Measurements from ENCODE around the gene SLIT3.

Gene SLIT3

DNA sequence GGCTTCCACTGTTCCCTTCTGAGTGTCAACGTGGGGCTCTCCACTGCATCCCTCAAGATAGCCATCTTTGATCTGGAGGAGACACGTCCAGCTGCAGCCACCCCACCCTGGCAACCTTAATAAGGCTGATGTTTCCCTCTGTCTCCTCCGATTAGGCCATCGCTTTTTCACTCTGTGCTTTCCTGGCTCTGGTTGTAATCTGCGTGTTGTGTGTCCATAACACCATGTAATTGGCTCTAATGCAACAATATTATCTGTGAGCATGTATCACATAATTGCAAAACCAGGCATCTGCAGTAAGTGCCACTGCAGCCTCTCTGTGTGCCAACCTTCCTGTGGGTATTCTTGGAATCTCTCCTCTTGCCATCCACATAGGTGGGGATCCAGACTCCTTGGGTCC is 471.9 kb downstream of the SLIT3 start:
- FAIRE-seq: no peak

GRCh38 chr5:168827636-168828035 is 473.3 kb downstream of the SLIT3 start:
- DNase-seq (ENCODE audit: insufficient read length, low spot score): no peak
- FAIRE-seq: no peak
- TF ChIP-seq, protein P1, sequence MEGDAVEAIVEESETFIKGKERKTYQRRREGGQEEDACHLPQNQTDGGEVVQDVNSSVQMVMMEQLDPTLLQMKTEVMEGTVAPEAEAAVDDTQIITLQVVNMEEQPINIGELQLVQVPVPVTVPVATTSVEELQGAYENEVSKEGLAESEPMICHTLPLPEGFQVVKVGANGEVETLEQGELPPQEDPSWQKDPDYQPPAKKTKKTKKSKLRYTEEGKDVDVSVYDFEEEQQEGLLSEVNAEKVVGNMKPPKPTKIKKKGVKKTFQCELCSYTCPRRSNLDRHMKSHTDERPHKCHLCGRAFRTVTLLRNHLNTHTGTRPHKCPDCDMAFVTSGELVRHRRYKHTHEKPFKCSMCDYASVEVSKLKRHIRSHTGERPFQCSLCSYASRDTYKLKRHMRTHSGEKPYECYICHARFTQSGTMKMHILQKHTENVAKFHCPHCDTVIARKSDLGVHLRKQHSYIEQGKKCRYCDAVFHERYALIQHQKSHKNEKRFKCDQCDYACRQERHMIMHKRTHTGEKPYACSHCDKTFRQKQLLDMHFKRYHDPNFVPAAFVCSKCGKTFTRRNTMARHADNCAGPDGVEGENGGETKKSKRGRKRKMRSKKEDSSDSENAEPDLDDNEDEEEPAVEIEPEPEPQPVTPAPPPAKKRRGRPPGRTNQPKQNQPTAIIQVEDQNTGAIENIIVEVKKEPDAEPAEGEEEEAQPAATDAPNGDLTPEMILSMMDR (IDR thresholded peaks at IDR 0.05; ENCODE audit: insufficient read depth, missing control alignments): no peak

More for the DNA sequence above, 471.9 kb downstream of the SLIT3 start:
- TF ChIP-seq, protein P1 (IDR thresholded peaks at IDR 0.05; ENCODE audit: insufficient read depth, missing control alignments): no peak
- no peak for DNase-seq (ENCODE audit: insufficient read length, low spot score)

- FAIRE-seq: no peak
- no peak for DNase-seq (ENCODE audit: insufficient read length, low spot score)
- TF ChIP-seq, protein P1 (IDR thresholded peaks at IDR 0.05; ENCODE audit: insufficient read depth, missing control alignments): no peak
These were observed 474.7 kb downstream of the SLIT3 start for GRCh38 chr5:168826246-168826725.

DNA sequence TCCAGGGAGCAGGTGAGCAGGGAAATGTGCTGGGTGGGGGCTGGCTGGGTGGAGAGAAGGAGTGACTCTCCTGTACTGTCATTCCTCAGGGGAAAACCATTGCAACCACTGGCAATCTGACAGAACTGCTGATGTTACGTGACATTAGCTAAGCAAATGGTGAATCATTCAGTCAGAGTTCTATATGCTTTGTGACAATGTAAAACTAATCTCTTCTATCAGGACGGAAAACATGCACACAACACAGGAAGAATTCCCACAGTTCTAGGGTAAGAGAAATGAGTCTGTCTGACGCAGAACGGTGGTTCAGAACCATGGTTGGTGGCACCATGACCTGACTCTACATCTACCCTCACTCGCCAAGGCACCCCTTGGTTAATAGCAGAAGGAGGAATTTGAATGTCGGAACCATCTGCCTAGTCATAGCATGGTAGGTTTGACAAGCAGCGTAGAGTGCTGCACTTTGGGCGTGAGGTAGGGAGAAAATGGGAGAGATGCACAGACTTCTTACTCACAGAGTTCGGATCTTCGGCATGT is 478.1 kb downstream of the SLIT3 start:
- DNase-seq (ENCODE audit: insufficient read length, low spot score): no peak
- TF ChIP-seq, protein P1 (IDR thresholded peaks at IDR 0.05; ENCODE audit: insufficient read depth, missing control alignments): no peak
- FAIRE-seq: no peak

DNA sequence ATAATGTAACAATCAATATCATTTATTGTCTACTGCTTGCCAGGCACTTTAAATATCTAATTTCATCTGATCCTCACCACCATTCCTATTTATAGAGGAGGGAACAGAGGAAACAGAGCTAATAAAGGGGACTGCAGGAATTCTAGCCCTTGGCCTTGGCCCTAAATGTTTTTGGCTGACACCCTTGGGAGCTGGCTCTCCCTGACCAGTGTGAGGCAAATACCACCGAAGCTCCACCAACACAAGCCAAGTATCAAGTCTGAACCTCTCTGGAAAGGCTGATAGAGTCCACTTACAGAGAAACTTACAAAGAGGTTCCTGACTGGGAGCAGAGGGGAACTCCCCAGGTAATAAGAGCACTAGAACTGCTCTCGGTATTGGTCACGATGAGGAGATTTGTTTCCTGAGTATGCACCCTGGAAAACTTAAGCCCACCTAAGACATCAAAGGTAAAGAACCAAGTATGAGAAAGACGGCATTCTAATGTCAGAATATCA is 478.6 kb downstream of the SLIT3 start:
- DNase-seq (ENCODE audit: insufficient read length, low spot score) (no peak), FAIRE-seq (no peak)
- TF ChIP-seq, protein P1 (IDR thresholded peaks at IDR 0.05; ENCODE audit: insufficient read depth, missing control alignments): no peak

DNA sequence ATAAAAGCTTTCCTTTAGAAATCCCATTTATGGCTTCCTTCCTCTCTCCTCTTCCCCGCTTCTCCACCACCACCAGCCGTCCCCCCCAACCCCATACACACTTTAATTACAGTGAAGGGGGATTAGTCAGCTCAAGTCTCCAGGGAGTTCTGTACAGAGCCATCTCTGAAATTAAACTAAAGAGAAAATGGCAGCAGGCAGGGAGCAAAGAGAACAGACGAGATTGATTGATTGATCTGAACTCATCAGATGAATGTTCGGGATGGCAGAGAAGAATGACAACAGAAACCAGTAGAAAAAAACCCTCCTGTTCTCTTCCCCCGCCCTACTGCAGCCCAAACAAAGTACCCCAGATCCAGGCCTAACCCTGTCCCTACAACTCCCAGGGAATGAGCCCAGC is 480.1 kb downstream of the SLIT3 start:
- no peak for FAIRE-seq
- no peak for DNase-seq (ENCODE audit: insufficient read length, low spot score)
- TF ChIP-seq, protein P1 (IDR thresholded peaks at IDR 0.05; ENCODE audit: insufficient read depth, missing control alignments): no peak

DNA sequence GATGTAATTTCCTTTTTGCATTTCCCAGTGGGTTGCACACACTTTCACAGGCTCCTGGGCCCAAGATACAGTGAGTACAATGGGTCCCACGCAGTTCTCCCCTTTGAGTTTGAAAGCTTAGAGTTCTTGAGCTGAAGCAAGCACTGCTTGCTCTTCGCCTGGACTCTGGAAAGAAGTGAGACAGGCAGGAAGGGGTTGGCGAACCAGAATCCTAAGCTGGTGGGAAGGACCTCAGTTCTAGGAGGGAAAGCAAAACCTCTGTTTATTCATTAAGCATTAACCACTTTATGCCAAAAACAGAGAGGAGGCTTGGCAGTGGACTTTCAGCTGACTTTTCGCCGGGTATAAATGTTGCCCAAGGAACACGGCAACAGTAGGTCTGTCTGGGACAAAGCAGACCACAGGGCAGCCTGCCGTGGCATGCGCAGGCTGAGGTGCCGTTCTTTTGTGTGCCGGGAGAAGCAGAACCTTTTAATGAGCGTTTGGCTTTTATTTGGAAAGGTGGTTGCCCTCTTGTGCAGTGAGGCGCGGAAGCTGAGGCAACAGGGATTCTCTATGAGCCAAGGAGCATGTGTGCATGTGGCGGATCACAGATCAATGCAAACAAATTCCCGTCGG is 481.8 kb downstream of the SLIT3 start:
- TF ChIP-seq, protein P1 (IDR thresholded peaks at IDR 0.05; ENCODE audit: insufficient read depth, missing control alignments): no peak
- no peak for FAIRE-seq
- no peak for DNase-seq (ENCODE audit: insufficient read length, low spot score)

Data from D721Med (cell line).